Bronchial epithelial cell (primary cell): ENCODE measurements around the gene PIP5KL1. TPM values are rescaled to one million over a fixed set of nuclear protein-coding genes. Genes with fewer than 3 reads are reported as not detected.

ENCODE experiments used
- DNase-seq: peaks from one replicate; pipeline ENCODE4 v3.0.0-alpha.2; 2010; ENCODE audit warnings: low read depth
- FAIRE-seq: peaks from 2 replicates; lab custom pipeline; 2011; peaks lifted over from hg19 to GRCh38; lab: Jason Lieb, UNC
- H3K27me3 ChIP-seq: 2 replicates; pipeline ENCODE4 v1.5.1; 2011; ENCODE audit warnings: low read length; ENCODE audit not compliant: control insufficient read depth, insufficient read depth
- H3K36me3 ChIP-seq: 2 replicates; pipeline ENCODE4 v1.5.1; 2011; ENCODE audit warnings: low read length; ENCODE audit not compliant: control insufficient read depth, insufficient read depth
- H3K4me3 ChIP-seq: 2 replicates; pipeline ENCODE4 v1.5.1; 2011; ENCODE audit warnings: mild to moderate bottlenecking, low read depth, low read length, control low read depth
- CTCF ChIP-seq: IDR thresholded peaks from 2 replicates; pipeline ENCODE4 v1.5.1; 2011; ENCODE audit warnings: mild to moderate bottlenecking, moderate library complexity, low read length, control low read depth, inconsistent platforms; ENCODE audit not compliant: insufficient read depth, severe bottlenecking
- total RNA-seq: library from RNA; depleted of rRNA; stranded (reverse); fragments of >200 nt; gene quantifications from 2 replicates; pipeline ENCODE4 v1.2.1, GENCODE V29; 2014

The PIP5KL1 gene
- total RNA-seq, 1 donor from 2014 or later = 2.1 TPM

GRCh38 chr9:127963359-127964064 is 32.9 kb upstream of the PIP5KL1 start:
- TF ChIP-seq CTCF = no peak
- Histone ChIP-seq H3K4me3 (no peak overlapping the region), H3K27me3 (no peaks in the 10 kb centered on the region), H3K36me3 (no peaks in the 10 kb centered on the region)
- FAIRE-seq (no peak), DNase-seq (no peak)

- Histone ChIP-seq H3K4me3 (no peak overlapping the region), H3K36me3 (no peaks in the 10 kb centered on the region), H3K27me3 (no peaks in the 10 kb centered on the region)
- no peak for DNase-seq
- TF ChIP-seq CTCF = no peak
- no peak for FAIRE-seq
These were observed 32.4 kb upstream of the PIP5KL1 start for GRCh38 chr9:127963041-127963358.

GRCh38 chr9:127962278-127962677 is 31.7 kb upstream of the PIP5KL1 start:
- DNase-seq (no peak), FAIRE-seq (no peak)
- no peak for TF ChIP-seq CTCF
- no peaks in the 10 kb centered on the region for H3K27me3 ChIP-seq
- H3K4me3 ChIP-seq = no peak overlapping the region
- no peaks in the 10 kb centered on the region for H3K36me3 ChIP-seq

- no peak for DNase-seq
- FAIRE-seq = no peak
- H3K27me3 ChIP-seq = no peaks in the 10 kb centered on the region
- H3K4me3 ChIP-seq = no peak overlapping the region
- H3K36me3 ChIP-seq = peaks cover 1% of the 10 kb centered on the region
- TF ChIP-seq CTCF = no peak
These were observed 31.1 kb upstream of the PIP5KL1 start for GRCh38 chr9:127961613-127962155.

GRCh38 chr9:127961155-127961490 is 30.5 kb upstream of the PIP5KL1 start:
- Histone ChIP-seq H3K27me3 (no peaks in the 10 kb centered on the region), H3K4me3 (no peak overlapping the region), H3K36me3 (peaks cover 1% of the 10 kb centered on the region)
- DNase-seq (no peak), FAIRE-seq (no peak)
- TF ChIP-seq CTCF = no peak
